ENCODE results near the gene COA6. TPM values are rescaled to one million over a fixed set of nuclear protein-coding genes. Genes with fewer than 3 reads are reported as not detected.

COA6 gene
- total RNA-seq, 1 experiment from 2014 or later: 34.1 TPM

- TF ChIP-seq ZFX (IDR thresholded peaks at IDR 0.05) (peak; percentile 19; the same call in 1 of the 2 replicates), MAX (IDR thresholded peaks at IDR 0.05) (peak; percentile 95), ELF1 (IDR thresholded peaks at IDR 0.05; ENCODE audit: borderline replicate concordance, low read depth) (peak; percentile 90), ATF3 (IDR thresholded peaks at IDR 0.05) (no peak), FOSL1 (IDR thresholded peaks at IDR 0.05; ENCODE audit: low read depth) (no peak; the same call in 1 of the 2 replicates), SIN3A (IDR thresholded peaks at IDR 0.05; ENCODE audit: low read depth) (peak; percentile 89), EGR1 (IDR thresholded peaks at IDR 0.05; ENCODE audit: low read depth) (peak; percentile 99)
Measured at GRCh38 chr1:234373064-234373958, at the start of gene COA6 (continued).

GRCh38 chr1:234324821-234325220, 48.4 kb upstream of the COA6 start:
- DNase-seq (ENCODE audit: low read depth, low spot score) (no peak), ATAC-seq (no peak)
- Histone ChIP-seq H3K9ac (ENCODE audit: low read length) (no peak overlapping the region), H3K27ac (ENCODE audit: low read depth, low read length) (no peak overlapping the region), H3K4me2 (ENCODE audit: low read length) (no peak overlapping the region), H3K79me2 (ENCODE audit: insufficient read depth, low read length) (no peaks in the 10 kb centered on the region), H3K9me3 (ENCODE audit: control insufficient read depth in 1 of 2, insufficient read depth in 1 of 2, low read depth in 1 of 2, low read length in 2 of 2) (no peaks in the 10 kb centered on the region), H2AFZ (ENCODE audit: low read depth, low read length, poor library complexity, severe bottlenecking) (no peak overlapping the region), H3K36me3 (ENCODE audit: control insufficient read depth in 1 of 2, insufficient read depth in 2 of 2, low read length in 2 of 2) (no peaks in the 10 kb centered on the region), H3K9me2 (ENCODE audit: insufficient read depth) (no peaks in the 10 kb centered on the region), H3K4me3 (replicated peaks in 1 of 2; ENCODE audit: low read depth in 1 of 2, low read length in 2 of 2) (no peak overlapping the region), H3K27me3 (ENCODE audit: insufficient read depth, low read length) (no peaks in the 10 kb centered on the region), H3K4me1 (ENCODE audit: control insufficient read depth in 1 of 2, insufficient read depth in 2 of 2, low read length in 2 of 2) (no peaks in the 10 kb centered on the region), H4K20me1 (ENCODE audit: insufficient read depth) (no peaks in the 10 kb centered on the region)
- BruUV-seq (replicated peaks): no TSS peak
- TF ChIP-seq EZH2 (IDR thresholded peaks at IDR 0.05) (no peak), REST (IDR thresholded peaks at IDR 0.05; ENCODE audit: low read depth) (no peak)
- ChIA-PET CTCF (no interaction called here), RAD21 (ENCODE audit: low non-redundant PET in 1 of 2, low total read pairs in 2 of 2, uncharacterized antibody in 2 of 2, unreplicated experiment in 2 of 2) (no interaction called here), POLR2A (no interaction called here)
- intact Hi-C loops (cut with micrococcal nuclease): no loop called here
